GM19455 (cell line): Measurements from ENCODE around the gene SLC7A6.
"Not testable (repeated sequence)": the region's sequence is repeated elsewhere in the genome, so short reads cannot be mapped to it uniquely, and the experiment has no call there.

Experiments
- ATAC-seq: cut with Tn5 transposase; IDR thresholded peaks from one replicate; pipeline ENCODE4 v1.9.1; 2021; ENCODE audit not compliant: unreplicated experiment

The SLC7A6 gene

DNA sequence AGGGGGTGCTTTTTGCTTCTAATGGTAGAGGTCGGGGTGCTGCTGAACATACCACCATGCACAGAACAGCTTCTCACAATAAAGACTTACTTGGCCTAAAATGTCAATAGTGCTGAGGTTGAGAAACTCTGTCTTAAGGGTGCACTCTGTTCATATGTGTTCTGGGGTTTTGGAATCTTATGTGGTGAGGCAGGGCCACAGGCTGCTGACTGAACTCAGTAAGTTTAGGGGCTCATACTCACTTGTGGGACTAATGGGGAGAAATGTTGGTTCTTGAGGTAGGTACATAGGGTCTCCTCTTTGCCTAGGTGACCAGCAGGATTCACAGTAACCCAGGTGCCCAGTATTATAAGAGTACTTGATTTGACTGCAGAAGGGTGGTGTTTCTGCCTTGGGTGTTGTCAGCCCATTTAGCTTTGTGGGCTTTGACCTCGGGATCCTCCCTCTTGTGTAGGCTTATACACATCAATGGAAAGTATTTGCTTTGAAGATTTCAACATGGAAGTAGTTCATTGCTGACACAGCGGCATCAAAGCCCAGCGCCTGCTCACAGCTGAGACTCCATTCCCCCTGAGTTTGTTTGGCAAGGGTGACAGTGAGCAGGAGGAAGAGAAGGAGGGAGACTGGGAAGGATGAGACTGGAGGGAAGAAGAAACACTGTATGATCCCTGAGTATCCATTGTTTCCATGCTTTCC lies 17.2 kb downstream of the SLC7A6 start:
- ATAC-seq = no peak

DNA sequence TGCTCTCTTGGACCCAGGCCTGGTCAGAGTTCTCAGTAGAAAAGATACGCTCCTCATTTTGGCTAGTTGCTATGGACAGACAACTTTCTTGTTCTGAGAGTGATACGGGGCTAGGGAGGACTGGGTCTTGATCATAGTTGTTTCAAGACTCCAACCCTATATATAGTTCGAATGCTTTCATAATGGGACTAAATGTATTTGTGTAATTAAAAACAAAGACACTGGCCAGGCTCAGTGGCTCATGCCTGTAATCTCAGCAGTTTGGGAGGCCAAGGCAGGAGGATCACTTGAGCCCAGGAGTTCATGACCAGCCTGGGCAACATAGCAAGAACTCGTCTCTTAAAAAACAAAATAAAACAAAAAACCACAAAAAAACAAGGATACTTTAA lies 17.7 kb downstream of the SLC7A6 start:
- no peak for ATAC-seq

DNA sequence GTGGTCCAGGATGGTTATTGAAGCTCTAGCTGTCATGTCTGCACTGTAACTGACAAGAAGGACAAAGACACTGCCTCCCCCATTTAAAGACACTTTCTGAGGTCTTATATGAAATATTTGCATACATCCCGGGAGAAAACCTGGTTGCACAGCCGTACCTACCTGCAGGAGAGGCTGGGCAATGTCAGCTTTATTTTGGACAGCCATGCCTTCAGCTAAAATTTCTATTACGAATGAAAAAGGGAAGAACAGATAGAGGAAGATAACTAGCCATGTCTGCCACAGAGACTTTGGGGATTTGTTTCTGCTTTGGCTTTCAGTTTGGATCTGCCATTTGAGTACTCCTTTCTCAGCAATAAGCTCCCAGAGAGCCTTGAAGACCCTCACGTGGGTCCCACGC lies 19.0 kb downstream of the SLC7A6 start:
- no peak for ATAC-seq

DNA sequence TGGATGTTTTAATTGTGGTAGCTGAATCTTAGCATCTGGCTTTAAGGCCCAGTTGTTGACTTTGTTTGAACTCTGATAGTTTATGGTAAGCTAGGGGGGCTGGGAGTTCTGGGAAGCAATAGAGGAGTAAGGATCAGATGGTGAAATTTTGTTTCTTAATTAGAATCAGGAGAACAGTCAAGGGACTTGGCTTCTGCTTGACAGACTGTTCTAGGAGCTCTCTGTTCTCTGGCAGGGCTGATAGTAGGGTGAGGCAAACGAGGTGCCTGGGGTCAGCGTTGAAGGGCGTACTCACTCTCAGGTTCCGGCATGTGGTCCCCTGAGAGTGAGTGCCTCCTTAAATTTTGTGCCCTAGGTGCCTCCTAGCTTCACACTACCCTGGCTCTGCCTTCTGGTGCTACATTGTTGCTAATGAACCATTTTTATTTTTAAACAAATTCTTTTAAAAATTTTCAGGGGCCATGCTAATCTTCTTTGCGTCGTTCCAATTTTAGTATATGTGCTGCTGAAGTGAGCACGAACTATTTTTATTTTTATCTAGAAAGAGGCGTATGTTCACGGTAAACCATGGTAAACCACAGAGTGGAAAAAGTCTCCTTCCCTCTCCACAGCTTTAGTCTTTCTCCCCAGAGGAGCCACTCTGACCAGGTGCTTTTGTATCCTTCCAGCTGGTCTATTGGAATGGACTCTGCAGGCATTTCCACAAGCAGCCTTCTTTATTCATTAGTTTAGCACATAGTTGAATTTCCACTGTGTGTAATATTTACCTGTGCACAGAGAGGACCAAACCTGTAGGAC lies 19.7 kb downstream of the SLC7A6 start:
- no peak for ATAC-seq

DNA sequence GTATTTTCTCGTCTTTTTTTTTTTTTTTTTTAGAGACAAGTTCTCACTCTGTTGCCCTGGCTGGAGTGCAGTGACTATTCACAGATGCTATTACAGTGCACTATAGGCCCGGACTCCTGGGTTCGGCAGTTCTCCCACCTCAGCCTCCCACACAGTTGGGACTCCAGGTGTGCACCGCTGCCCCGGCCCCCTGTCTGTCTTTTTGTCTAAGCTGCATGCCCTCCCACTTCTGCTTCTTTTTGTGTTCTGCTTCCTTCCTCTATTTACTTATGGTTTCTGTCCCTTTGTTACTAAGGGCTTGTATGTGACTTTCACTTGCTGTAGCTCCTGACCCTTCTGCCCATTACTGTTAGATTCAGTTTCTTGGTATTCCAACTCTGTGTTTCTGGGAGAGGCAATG lies 20.5 kb downstream of the SLC7A6 start:
- ATAC-seq = no peak

DNA sequence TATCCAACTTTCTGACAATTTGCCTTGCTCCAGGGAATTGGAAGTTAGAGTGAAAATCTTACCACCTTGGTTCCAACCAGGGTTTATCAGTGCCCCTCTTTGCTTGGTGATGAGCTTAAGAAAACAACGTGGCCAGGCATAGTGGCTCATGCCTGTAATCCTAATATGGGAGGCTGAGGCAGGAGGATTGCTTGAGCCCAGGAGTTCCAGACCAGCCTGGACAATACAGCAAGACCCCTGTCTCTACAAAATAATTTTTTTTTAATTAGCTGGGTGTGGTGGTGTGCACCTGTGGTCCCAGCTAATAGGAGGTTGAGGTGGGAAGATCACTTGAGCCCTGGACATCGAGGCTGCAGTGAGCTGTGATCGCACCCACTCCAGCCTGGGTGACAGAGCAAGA lies 21.4 kb downstream of the SLC7A6 start:
- no peak for ATAC-seq

DNA sequence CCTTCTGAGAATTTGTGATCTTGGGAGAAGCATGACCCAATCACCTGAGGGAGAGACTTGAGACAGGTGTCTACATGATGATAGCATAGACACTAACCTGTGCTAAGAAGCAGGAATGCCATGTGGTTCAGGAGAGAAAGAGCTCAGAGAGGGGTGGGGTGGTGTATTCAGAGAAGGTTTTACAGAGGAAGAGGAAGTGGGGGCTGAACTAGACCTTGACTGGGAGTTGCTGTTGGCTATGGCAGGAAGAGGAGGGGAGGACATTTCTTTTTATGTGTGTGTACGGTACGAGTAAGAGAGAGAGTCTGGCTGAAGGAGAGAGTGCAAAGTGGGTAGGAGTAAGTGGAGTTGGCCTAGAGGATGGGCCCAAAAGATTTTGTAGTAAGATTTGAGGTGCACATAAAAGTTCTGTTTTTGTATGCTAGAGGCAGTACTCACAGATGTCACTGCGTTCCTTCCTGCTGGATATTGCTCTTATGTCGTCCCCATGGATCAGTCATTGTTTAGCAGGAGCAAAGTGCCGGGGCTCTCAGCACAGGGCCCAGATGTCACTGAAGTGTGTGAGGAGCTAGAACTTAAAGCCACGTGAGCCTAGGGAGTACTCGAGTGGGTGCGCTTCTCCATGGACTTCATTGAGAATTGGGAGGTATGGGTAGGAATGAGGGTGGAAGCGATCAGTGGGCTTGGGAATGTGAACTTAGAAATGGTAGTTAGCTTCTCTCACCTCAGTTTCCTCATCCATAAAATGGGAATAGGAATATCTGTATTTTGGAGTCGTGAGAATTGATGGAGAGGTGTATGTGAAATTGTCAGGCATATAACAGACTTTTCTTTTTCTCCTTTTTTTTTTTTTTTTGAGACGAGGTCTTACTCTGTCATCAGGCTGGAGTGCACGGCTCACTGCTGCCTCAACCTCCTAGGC lies 22.1 kb downstream of the SLC7A6 start:
- no peak for ATAC-seq

DNA sequence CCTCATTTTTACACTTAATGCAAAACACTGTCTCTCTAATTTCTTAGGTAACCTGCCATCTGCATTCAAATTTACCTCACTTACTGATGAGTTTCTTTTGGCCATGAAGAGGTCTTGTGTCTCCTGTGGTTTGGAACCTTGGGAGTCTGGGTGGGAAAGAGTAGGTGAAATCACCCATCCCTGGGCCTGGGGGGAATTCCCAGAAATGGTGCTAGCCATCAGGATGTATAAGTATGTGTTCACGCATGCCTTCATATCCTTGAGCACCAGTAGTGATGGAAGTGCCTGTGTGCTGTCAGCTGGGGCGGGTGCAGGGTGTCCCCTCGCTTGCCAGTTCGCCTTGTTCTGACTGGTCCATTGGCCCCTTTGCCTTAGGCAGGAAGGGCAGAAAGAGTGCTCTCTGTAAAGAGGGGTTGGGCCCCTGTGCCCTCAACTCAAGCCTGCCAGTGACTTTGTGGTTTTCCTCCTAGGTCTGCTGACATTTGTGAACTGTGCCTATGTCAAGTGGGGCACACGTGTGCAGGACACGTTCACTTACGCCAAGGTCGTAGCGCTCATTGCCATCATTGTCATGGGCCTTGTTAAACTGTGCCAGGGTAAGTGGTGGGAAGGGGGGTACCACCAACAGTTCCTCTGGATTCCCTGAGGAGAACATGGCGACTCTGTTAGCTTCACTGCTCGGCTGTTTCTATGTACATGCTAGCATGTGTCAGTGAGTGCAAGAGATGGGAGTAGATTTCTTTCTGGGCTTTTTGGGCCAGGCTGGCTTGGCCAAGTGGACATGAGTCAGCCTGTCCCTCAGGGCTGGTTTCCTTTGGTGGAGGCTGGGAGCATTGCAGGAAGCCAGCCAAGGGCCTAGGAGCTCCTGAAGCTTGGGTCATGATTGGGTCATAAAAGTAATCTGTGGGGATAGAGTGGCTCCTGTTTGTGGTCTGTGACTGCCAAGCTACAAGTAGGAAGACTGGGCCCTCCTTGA lies 23.2 kb downstream of the SLC7A6 start:
- no peak for ATAC-seq

DNA sequence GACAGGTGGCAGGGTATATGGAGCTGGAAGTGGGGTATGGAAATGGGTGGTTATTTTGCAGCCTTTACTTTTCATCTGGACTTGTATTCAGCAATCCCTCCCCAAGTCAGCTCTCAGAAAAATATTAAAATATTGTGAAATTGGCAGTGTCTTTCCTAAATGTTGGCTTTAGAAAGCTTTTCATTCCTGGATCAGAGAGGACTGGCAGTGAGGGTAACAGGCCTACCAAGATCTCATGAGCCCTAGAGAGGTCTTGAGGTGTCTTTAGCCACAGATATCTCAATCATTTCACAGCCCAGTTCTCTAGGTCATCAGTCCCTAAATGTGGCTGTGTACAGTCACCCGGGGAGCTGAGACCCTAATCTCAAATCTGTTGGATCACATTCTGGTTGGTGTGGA lies 23.9 kb downstream of the SLC7A6 start:
- no peak for ATAC-seq

DNA sequence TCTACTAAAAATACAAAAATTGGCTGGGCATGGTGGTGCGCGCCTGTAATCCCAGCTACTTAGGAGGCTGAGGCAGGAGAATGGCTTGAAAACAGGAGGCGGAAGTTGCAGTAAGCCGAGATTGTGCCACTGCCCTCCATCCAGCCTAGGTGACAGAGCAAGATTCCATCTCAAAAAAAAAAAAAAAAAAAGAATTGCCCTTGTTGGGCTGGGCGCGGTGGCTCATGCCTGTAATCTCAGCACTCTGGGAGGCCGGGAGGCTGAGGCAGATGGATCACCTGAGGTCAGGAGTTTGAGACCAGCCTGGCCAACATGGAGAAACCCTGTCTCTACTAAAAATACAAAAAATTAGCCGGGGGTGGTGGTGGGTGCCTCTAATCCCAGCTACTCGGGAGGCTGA lies 24.5 kb downstream of the SLC7A6 start:
- not testable (repeated sequence) for ATAC-seq

DNA sequence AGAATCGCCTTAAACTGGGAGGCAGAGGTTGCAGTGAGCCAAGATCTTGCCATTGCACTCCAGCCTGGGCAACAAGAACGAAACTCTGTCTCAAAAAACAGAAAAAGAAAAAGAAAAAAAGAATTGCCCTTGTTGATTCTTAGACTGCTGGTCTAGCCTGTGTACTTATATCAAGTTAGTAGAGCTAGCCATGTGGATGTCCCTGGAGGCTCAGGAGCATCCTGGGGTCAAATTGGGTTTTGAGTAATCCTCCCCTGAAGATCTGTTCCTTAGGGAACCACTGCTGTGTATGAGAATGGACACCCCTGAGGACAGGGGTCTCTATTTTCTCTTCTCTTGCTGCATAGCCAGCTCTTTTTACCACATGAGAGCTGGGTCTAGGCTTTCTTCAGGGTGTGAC lies 24.9 kb downstream of the SLC7A6 start:
- peak; percentile 10 for ATAC-seq

DNA sequence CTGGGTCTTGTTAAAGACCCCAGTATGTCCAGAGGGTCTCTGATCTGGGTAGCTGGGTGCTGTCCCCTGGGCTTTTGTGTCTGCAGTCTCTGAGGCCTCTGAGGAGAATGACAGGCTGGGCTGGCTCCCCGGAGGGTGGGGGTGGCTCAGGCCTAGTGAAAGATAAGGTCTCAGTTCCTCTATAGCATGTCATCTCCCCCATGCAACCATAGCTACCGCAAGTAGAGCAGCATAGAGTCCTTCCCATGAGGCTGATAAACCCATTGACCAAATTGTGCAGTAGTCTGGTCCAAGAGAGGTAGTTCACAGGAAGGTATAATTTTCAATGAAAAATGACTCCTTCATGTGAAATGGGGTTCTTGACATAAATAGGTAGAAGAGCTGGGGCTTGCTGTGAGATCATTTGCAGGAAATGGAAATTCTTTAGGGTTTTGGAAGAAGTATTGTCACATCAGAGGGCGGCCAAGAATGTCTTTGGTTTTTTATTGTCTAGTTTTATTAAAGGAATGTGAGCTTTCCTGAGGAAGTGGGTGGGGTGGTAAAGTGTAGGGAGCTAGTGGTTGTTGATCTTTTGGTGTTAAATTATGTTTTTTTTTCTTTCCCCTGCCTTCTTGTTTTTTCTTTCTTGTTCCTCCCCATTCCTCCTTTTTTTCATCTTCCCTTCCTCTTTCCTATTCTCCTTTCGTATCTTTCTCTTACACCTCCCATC lies 25.4 kb downstream of the SLC7A6 start:
- ATAC-seq = peak; percentile 78

DNA sequence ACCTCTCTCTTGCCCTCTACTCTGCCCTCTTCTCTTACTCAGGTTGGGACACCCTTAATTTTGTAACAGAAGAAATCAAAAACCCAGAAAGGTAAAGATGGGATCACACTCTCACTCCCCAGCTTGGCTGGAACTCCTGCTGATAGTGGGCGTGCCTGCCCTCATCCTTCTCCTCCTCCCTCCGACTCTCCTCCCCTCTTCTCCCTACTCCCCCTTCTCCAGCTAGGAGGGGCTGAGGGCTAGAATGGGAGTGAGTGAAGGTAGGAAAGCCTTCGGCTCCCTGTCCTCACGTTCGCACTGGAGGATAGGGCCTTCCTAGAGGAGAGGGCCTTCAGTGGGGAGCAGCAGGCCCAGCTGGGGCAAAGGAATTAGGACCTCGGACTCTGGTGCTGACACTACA lies 26.1 kb downstream of the SLC7A6 start:
- no peak for ATAC-seq

DNA sequence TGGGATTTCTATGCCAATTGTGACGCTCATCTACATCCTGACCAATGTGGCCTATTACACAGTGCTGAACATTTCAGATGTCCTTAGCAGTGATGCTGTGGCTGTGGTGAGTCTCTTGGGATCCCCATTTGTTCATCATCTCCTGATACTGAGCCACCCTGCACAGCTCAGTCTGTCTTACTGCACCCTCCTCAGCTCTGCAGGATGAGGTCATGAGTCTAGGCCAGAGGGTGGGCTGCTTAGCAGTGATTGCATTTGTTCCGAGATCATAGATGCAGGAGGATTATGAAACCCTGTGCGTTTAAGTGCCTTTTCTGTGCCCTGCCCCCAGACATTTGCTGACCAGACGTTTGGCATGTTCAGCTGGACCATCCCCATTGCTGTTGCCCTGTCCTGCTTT lies 26.9 kb downstream of the SLC7A6 start:
- no peak for ATAC-seq

DNA sequence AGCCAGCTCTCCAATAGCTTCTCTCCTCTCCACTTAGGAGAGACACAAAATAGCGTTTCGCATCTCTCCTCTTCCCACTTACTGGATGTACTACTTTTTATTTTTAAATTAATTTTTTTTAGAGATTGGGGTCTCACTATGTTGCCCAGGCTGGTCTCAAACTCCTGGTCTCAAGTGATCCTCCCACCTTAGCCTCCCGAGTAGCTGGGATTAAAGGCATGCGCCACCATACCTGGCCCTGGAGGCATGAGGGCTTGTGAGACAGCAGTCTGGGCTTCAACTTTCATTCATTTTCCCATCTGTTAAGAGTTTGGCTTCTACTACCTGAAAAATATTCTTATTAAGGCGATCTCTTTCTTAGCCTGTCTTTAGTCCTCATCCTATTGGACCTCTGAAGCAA lies 28.1 kb downstream of the SLC7A6 start:
- ATAC-seq = no peak

DNA sequence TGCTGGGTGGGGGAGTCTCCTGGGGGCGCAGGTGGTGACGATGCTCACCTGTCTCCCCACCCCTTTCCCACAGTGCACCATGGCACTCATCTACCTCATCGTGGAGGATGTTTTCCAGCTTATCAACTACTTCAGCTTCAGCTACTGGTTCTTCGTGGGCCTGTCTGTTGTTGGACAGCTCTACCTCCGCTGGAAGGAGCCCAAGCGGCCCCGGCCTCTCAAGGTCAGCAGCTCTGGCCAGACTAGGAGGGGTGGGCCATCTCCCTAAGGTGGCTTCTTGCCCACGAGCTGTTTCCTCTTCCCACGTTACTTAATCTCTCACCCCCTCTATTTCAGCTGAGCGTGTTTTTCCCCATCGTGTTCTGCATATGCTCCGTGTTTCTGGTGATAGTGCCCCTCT lies 32.0 kb downstream of the SLC7A6 start:
- ATAC-seq = no peak

DNA sequence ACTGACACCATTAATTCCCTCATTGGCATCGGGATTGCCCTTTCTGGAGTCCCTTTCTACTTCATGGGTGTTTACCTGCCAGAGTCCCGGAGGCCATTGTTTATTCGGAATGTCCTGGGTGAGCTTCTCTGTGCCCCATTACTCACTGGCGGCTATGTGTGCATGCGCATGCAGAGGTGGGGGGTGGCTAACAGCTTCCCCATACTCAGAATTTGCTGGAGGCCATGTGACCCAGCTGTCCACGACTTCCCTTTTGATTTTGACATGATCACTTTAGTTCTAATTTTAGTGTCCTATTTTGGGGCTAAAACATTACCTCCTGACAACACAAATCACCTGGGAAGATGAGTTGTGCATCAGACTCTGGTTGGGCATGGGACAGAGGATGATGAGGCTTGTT lies 32.4 kb downstream of the SLC7A6 start:
- no peak for ATAC-seq

DNA sequence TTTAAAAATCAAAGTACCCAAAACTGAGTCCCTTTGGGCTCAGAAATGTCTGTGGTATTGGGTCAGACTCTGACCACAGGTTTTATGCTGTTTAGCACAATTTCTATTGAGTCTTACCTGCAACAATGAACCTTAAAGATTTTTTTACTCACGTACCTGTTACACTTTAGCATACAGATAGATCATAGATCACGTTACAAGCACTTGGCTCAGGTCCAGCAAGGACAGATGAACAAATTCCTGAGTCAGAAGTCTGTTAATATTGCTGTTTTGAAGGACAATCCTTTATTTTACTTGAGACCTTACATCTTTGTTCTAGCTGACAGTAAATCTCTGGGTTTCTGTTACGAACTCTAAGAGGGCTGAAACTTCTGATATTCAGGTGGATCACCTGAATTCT lies 33.6 kb downstream of the SLC7A6 start:
- no peak for ATAC-seq

DNA sequence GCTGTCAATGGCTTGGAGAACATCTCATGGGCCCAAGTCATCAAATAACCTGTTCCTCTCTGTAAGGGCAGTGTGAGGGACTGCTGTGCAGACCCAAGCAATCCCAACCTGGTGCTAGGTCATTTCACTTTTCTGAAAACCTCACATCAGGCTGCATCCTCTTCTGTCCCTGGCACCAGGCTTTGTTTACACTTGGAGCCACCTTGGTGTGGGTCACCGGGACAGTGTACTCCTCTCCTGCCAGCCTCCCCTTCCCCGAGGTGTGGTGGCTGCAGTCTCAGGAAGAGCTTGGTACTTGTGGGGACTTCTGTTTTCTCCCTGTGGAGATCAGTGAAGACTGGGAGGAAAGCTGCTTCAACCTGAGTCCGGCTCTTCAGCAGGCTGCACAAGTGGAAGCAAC lies 34.0 kb downstream of the SLC7A6 start:
- ATAC-seq = no peak
